ENCODE data around the gene OSBPL6.

- TF ChIP-seq CTCF (IDR thresholded peaks at IDR 0.05) (no peak), POLR2A (IDR thresholded peaks at IDR 0.05) (no peak)
These were observed 110.0 kb downstream of the OSBPL6 start for GRCh38 chr2:178304333-178304732.

Data from right lobe of liver (tissue), 4 donors.